GM19395 (cell line): Measurements from ENCODE around the gene HMX1.

ENCODE experiments used
- ATAC-seq: cut with Tn5 transposase; IDR thresholded peaks from one replicate; pipeline ENCODE4 v1.9.1; 2021; ENCODE audit warnings: mild to moderate bottlenecking, moderate library complexity; ENCODE audit not compliant: unreplicated experiment

HMX1 gene

DNA sequence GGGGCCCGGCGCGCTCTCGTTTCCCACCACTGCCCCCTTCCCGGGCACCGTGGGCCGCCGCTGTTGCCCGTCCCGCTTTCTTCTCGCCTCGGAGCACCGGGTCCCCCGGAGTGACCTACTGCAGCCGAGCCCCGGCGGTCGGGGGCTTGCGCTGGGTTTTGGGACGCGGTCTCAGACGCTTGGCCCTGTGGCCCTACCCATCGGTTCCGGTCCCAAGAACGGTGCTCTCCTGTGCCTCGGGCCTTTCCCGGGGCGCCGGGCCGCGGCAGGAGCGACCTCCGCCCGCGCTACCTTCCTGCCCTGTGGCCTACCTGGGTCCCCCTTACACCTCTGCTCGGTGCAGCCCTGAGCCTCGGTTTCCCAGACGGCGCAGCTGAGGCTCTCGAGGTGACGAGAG lies 21.6 kb upstream of the HMX1 start:
- ATAC-seq, result no peak

DNA sequence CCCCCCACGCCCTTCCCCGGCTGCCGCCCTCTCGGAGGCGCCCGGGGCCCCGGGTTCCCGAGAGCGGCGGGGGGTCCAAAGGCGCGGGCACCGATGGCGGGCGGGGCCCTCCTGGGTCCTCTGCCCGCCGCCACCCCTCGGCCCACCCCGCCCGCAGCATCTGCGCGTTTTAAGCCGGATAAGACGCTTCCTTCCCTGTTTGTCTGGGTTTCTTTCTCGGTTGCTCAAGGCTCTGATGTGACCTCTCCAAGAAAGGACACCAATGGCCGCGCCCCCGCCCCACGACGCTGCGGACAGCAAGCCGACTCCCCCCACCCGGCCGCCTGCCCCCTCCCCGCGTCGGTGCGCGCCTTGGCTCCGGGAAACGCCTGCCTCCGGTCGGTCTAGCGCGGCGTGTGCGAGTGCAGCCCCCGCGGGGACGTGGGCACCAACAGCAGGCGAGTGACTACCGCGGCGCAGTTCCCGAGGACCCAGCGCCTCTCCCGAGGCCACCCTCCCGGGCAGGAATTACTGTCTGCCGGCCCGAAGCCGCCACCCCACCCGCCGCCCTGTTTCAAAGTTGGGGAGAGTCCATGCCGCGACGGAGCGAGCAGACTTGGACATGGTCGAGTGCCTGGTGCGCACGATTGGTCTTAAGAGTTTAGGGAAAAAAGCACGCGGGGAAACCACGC lies 21.1 kb upstream of the HMX1 start:
- ATAC-seq, result no peak

- no peak for ATAC-seq
These were observed 20.3 kb upstream of the HMX1 start for GRCh38 chr4:8891646-8892555.

GRCh38 chr4:8891255-8891645 lies 19.6 kb upstream of the HMX1 start:
- no peak for ATAC-seq

GRCh38 chr4:8888856-8889255 lies 17.2 kb upstream of the HMX1 start:
- ATAC-seq, result no peak

DNA sequence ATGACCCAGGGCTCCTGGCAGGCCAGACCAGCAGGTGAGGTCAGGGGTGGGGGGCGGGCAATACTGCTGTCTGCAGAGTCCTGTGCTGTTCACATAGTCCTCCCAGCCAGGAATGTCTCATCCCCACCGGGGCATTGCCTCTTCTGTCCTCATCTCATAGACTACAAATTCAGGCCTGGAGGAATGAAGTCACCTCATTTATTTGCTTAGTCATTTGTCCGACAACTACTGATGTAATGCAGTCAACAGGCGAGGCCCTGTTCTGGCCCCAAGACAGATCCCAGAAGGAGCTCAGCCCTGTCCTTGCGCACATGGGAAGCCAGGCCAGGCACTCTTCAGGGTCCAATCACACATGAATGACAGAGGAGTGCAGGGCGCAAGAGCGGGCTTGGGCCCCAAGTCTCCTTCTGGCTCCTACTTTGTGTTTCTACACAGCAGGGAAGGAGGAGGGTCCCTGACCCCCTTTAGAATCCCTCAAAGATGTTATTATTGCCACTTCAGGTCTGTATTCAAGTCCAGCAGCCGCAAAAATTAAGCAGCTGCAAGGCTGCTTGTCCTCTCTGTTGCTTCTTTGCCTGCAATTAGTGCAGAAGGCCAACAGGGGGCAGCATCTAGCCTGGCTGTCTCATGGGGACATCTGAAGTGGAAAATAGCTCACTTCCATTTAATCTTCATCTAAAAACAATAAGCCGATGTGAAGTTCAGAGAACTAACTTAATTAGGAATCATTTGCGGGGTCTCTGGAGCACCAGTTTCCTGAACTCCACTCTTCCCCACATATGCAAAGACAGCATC lies 15.2 kb upstream of the HMX1 start:
- no peak for ATAC-seq

- ATAC-seq, result no peak
These were observed 10.6 kb upstream of the HMX1 start for GRCh38 chr4:8882239-8882638.

- ATAC-seq, result no peak
These were observed 9.2 kb upstream of the HMX1 start for GRCh38 chr4:8880851-8881250.

GRCh38 chr4:8879574-8879973 lies 7.9 kb upstream of the HMX1 start:
- ATAC-seq, result no peak

DNA sequence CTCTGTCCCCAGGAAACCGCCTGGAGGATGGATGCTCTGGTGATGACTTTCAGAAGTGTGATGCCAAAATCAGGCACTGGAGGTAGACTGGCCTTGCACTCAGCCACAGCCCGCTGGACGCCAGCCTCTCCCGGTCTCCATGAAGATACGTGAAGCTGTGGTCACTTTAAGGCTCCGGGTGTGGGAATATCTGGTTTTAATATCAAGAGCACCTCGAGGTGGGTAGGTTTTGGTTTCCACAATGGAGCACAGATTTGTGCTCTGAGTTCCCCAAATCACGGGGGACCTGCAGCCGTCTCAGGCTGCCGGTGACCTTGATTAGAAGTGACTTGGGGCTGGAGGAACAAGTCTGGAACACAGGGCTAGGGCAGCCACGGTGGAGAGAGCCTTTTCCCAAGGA lies 6.8 kb upstream of the HMX1 start:
- ATAC-seq, result no peak

- no peak for ATAC-seq
These were observed 6.1 kb upstream of the HMX1 start for GRCh38 chr4:8877780-8878040.

DNA sequence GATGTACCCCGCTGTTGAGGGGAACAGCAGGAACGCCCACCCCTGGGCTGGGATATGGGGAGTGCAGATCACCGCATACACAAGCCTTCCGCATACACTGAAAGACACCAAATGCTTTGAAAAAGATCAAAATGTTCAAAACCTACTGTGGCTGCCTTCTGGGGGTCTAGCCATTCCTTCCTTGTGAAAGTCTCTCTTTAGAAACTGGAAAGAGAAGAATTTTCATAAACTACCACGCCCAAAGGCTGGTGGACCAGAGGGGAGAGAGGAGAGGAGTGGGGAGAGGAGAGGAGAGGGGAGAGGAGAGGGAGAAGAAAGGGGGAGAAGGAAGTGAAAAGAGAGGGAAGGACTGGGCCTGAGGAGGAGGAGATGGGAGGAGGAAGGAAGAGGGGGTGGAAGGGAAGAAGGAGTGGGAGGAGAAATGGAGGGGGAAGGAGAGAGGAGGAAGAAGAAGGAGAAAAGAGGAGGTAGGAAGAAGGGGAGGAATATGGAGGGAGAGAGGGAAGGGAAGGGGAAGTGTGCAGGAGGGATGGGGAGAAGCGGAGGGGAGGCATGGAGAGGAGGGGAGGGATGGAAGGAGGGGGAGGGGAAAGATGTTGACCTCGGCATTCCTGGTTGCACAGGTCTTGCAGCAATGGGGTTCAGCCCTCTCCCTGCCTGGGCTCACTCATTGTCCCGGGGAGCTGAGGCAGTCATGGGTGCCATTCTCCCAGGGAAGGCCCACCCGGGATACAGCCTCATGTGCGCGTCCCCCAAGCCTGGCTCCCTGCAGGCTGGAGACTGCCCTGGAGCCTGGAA lies 5.5 kb upstream of the HMX1 start:
- no peak for ATAC-seq

GRCh38 chr4:8874896-8875680 lies 3.4 kb upstream of the HMX1 start:
- ATAC-seq, result no peak

- no peak for ATAC-seq
These were observed 2.6 kb upstream of the HMX1 start for GRCh38 chr4:8874003-8874895.

DNA sequence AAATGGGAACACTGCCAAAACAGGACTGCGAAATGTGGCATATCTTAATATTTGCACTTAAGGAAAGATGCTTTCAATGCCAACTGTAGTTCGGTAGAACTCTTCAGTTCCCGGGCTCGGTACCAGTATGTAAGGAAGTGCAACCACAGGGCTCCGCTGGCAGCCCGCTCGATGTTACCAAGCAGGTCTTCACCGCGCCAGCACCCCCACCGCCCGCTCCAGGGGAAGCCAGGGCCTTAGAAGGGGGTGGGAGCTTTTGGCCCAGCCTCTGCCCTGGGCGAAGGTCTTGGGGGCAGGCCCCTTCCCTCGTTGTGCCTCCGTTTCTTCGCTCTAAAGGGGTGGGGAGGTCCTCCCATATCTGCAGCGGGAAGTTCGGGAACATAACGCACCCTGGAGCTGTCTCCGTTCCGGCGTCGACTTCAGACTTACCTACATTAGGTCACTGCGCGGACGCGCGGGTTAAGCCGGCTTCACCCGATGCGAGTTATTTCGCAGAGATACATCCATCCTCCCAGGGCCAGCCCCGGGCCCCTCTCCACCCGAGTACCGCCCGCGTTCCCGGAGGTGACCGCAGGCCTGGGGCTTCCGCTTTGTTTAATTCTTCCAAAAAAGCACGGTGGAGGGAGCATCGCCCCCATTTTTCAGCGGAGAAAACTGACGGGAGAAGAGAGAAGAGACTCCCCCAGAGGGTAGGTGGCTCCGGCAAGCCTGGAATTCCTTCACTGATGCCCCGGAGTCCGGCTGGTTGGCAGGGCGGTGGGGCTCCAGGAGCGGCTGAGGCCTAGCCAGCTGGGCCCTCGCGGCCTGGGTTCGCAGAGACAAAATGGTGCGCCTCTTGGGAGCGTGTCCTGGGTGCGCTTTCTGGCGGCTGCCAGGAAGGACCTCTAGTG lies 1.0 kb upstream of the HMX1 start:
- no peak for ATAC-seq

DNA sequence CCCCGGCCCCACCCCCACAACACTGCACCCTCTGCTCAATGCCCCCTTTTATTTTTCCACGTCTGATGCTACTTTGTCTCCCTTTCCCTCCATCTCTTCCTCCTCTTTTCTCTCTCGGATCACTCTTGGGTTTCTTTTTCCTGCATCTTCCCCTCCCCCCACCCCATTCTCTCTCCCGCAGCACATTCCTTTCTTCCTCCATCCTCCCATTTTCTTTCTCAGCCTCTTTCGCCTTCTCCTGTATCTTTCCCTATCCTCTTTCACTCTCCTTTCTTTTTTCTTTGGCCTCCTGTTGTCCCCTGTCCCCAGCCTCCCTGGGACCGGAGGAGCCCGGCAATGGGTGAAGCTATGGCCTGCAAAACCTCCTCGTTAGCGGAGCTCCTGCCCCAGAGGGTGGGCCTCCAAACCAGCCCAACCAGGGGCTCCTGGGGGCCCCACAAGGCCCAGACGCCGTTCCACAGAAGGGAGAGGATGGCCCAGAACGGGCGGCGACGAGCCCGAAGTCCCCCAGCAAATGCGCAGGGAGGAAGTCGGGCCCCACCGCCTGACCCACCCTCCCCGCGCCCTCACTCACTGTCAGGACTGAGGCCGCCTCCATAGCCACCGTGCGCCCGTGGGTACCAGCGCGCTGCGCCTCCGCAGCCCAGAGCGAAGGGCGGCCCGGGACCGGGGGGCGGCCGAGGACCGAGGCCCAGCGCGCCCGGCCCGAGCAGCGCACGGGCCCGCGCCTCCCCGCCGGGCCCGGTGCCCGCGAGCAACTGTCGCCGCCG lies 807 bp downstream of the HMX1 start:
- no peak for ATAC-seq

DNA sequence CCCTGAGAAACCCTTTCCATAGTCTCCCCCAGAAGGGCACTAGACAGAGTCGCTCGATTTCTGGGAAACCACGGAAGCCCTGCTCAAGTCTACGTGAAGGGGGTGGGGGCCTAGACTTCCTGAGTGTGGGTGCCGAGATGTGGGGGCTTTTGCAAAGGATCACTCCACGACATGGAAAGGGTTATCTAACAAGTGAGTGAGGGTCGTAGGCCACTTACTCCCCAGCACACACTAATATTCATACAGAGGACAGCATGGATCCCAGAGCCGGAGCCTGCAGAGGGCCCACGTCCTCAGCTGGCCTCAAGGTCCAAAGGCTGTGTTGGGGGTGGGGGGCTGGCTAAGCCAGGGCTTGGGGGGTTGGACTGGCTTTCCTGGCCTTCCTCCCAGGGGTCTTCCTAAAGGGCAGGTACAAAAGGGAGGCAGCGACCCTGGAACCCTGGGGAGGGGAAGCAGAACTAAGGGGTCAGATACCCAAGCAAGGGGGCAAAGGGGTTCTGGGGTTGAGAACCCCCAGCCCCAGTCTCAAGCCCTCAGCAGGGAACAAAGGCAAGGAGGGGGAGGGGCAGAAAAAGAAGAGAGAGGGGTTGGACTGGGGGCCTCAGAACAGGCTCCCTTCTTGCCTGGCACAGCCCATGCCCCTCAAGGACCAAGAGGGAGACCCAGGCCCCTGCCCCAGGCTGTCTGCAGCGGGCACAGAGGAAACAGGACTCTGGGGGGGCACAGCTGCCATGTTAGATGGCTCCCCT lies 1.6 kb downstream of the HMX1 start:
- no peak for ATAC-seq
